B cell (primary cell): ENCODE measurements around the gene RICTOR. TPM values are rescaled to one million over a fixed set of nuclear protein-coding genes. Genes with fewer than 3 reads are reported as not detected.

Experiments
- ATAC-seq: fragments of 200-7000 bp; cut with Tn5 transposase; one replicate; pipeline ENCODE4 v1.10.0; 2021; ENCODE audit warnings: low read depth, mild to moderate bottlenecking, moderate number of reproducible peaks, moderate library complexity
- CTCF ChIA-PET: fragments of 350-600 bp; sonication (Branson Sonifier 250); formaldehyde crosslinking; loops from one replicate; lab custom pipeline; 2021; ENCODE audit warnings: antibody characterized with exemption, inconsistent platforms; lab: Charles Lee
- POLR2A ChIA-PET: fragments of 350-600 bp; sonication (Branson Sonifier 250); formaldehyde crosslinking; loops from one replicate; lab custom pipeline; 2021; ENCODE audit warnings: antibody characterized with exemption; lab: Charles Lee
- DNase-seq: peaks from one replicate; pipeline ENCODE4 v3.0.0; 2013
- H2AFZ ChIP-seq: 2 replicates; pipeline ENCODE4 v1.6.1; 2012; ENCODE audit warnings: mild to moderate bottlenecking, low read depth, low read length; ENCODE audit not compliant: insufficient read depth, poor library complexity, severe bottlenecking
- H3K27ac ChIP-seq, 2 donors: 1 replicate in 1 of 2; 2 replicates in 1 of 2; pipeline ENCODE4 v1.5.1; 2012 to 2013; ENCODE audit warnings: low read length in 2 of 2, mild to moderate bottlenecking in 2 of 2, moderate library complexity in 1 of 2
- H3K27me3 ChIP-seq, 4 experiments: fragments of 200-600 bp in 1 of 4; sonication (generic) in 1 of 4; replicated peaks in 1 of 4; 1 replicate in 2 of 4; 2 replicates in 2 of 4; pipeline versions ENCODE4 v1.6.1 to v1.7.0; 2013 to 2016; ENCODE audit warnings: low read length in 3 of 4, mild to moderate bottlenecking in 2 of 4, mixed read lengths in 1 of 4, moderate library complexity in 1 of 4; ENCODE audit not compliant: insufficient read depth in 4 of 4, control insufficient read depth in 3 of 4; ENCODE audit errors: control extremely low read depth in 1 of 4
- H3K36me3 ChIP-seq, 2 experiments: replicated peaks in 1 of 2; 1 replicate in 1 of 2; 2 replicates in 1 of 2; pipeline versions ENCODE4 v1.6.1 to v1.7.1; 2013; ENCODE audit warnings: low read length in 1 of 2; ENCODE audit not compliant: insufficient read depth in 2 of 2, control insufficient read depth in 1 of 2; ENCODE audit errors: control extremely low read depth in 1 of 2, extremely low read depth in 1 of 2
- H3K4me1 ChIP-seq, 2 donors: fragments of 200-600 bp in 1 of 2; sonication (generic) in 1 of 2; 1 replicate in 1 of 2; 2 replicates in 1 of 2; pipeline versions ENCODE4 v1.5.1 to v1.6.1; 2013 to 2017; ENCODE audit warnings: low read length in 2 of 2; ENCODE audit not compliant: control insufficient read depth in 2 of 2, insufficient read depth in 2 of 2
- H3K4me2 ChIP-seq: replicated peaks from 2 replicates; pipeline ENCODE3; 2012; ENCODE audit warnings: mild to moderate bottlenecking, low read depth, low read length; ENCODE audit not compliant: poor library complexity, severe bottlenecking
- H3K4me3 ChIP-seq, 5 experiments: fragments of 200-600 bp in 1 of 5; sonication (generic) in 1 of 5; 1 replicate in 3 of 5; 2 replicates in 2 of 5; pipeline versions ENCODE4 v1.5.1 to v1.7.0; 2011 to 2016; ENCODE audit warnings: low read length in 4 of 5, mild to moderate bottlenecking in 4 of 5, low read depth in 2 of 5, control low read depth in 1 of 5, moderate library complexity in 1 of 5; ENCODE audit not compliant: insufficient read depth in 1 of 5; ENCODE audit errors: control extremely low read depth in 1 of 5, extremely low read depth in 1 of 5
- H3K79me2 ChIP-seq: fragments of 200-600 bp; sonication (generic); one replicate; pipeline ENCODE4 v1.6.0; 2016; ENCODE audit warnings: low read length; ENCODE audit not compliant: control insufficient read depth, insufficient read depth
- H3K9ac ChIP-seq: fragments of 200-600 bp; sonication (generic); 2 replicates; pipeline ENCODE4 v1.6.1; 2017; ENCODE audit warnings: mild to moderate bottlenecking, low read length, moderate library complexity
- H3K9me3 ChIP-seq, 3 donors: one replicate each; pipeline versions ENCODE4 v1.6.1 to v1.7.1; 2013; ENCODE audit warnings: low read length in 2 of 3; ENCODE audit not compliant: control insufficient read depth in 2 of 3, insufficient read depth in 1 of 3; ENCODE audit errors: control extremely low read depth in 1 of 3
- H4K20me1 ChIP-seq: 2 replicates; pipeline ENCODE4 v1.6.0; 2012; ENCODE audit warnings: mild to moderate bottlenecking, low read length; ENCODE audit not compliant: insufficient read depth, control insufficient read depth, poor library complexity, severe bottlenecking
- H3K27ac Mint-ChIP-seq: one replicate; pipeline ENCODE4 v1.8.0; 2021; ENCODE audit warnings: mixed read lengths
- H3K27me3 Mint-ChIP-seq: one replicate; pipeline ENCODE4 v1.8.0; 2021; ENCODE audit warnings: mixed read lengths
- H3K4me1 Mint-ChIP-seq: one replicate; pipeline ENCODE4 v1.8.0; 2021; ENCODE audit warnings: mixed read lengths
- H3K4me3 Mint-ChIP-seq: one replicate; pipeline ENCODE4 v1.8.0; 2021; ENCODE audit warnings: mixed read lengths
- H3K9me3 Mint-ChIP-seq: one replicate; pipeline ENCODE4 v1.8.0; 2022; ENCODE audit warnings: mixed read lengths; ENCODE audit not compliant: insufficient read depth
- EZH2 ChIP-seq: IDR thresholded peaks from 2 replicates; pipeline ENCODE4 v1.6.1; 2012; ENCODE audit warnings: borderline replicate concordance, low read depth, mild to moderate bottlenecking, moderate library complexity, low read length; ENCODE audit not compliant: insufficient read depth, poor library complexity, severe bottlenecking
- WGBS: methylation state at CpG from one replicate; pipeline ENCODE4 v1.1.5; 2013; ENCODE audit warnings: missing lambda C conversion rate; ENCODE audit not compliant: insufficient coverage; 5-methylcytosine and 5-hydroxymethylcytosine counted together
- intact Hi-C: fragments of 100-400 bp; cut with micrococcal nuclease; formaldehyde crosslinking; loops from one replicate; pipeline ENCODE4 v1.10.0; 2022
- polyA plus RNA-seq: library from polyadenylated mRNA; depleted of rRNA; stranded (reverse); fragments of >200 nt; gene quantifications from 2 replicates; pipeline ENCODE4 v1.2.3, GENCODE V29; 2012
- total RNA-seq, 2 donors: library from RNA; stranded (reverse); fragments of 120-200 nt in 1 of 2; gene quantifications; 1 replicate in 1 of 2; 2 replicates in 1 of 2; pipeline versions ENCODE4 v1.2.3 to v1.2.4, GENCODE V29; 2013 to 2022
- TF ChIP-seq, protein P1 (sequence below): fragments of 200-600 bp; IDR thresholded peaks from one replicate; pipeline ENCODE4 v1.8.0; 2022; ENCODE audit warnings: antibody characterized with exemption, mild to moderate bottlenecking

RICTOR gene
- total and polyA plus RNA-seq, 2 donors (not counting 1 experiment from before 2014, with no cell fraction given): 15.4 to 84.3 TPM

DNA sequence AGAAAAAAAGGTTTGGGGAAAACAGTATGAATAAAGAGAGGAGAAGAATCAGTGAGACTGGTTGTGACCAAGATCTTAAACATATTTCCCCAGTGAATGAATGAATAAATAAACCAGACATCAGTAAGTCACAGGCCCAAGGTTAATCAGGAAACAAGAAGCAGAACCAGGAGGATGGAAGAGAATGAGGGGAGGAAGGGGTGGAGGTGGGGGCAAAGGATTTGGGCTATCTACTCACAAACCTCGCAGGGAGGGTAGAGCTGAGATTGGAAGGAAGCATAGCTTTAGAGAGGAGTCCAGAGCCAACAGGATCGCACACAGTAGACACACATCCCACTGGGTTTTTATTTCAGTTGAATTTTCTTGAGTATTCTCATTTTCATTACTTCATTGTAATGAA lies 47.7 kb upstream of the RICTOR start:
- H3K4me3 Mint-ChIP-seq: no peak overlapping the region
- no peak overlapping the region for H3K27ac Mint-ChIP-seq
- Histone ChIP-seq H2AFZ (no peak overlapping the region), H3K36me3 (peaks cover 0 to 2% of the 10 kb centered on the region in 2 experiments), H3K4me3 (no peak overlapping the region), H3K9ac (no peak overlapping the region), H4K20me1 (no peaks in the 10 kb centered on the region), H3K4me2 (no peak overlapping the region), H3K27me3 (peaks cover 0 to 2% (median 0%) of the 10 kb centered on the region in 4 experiments), H3K27ac (no peak overlapping the region), H3K79me2 (no peaks in the 10 kb centered on the region), H3K4me1 (no peaks in the 10 kb centered on the region), H3K9me3 (no peaks in the 10 kb centered on the region)
- CTCF ChIA-PET: interaction anchor here (0.6 kb wide), 1 partner anchor 25 kb away, joined by 3 read pairs; no protein-coding TSS in a partner anchor
- H3K4me1 Mint-ChIP-seq: no peaks in the 10 kb centered on the region
- no peaks in the 10 kb centered on the region for H3K9me3 Mint-ChIP-seq
- peaks cover 21% of the 10 kb centered on the region for H3K27me3 Mint-ChIP-seq
- TF ChIP-seq EZH2: no peak
- TF ChIP-seq, protein P1, sequence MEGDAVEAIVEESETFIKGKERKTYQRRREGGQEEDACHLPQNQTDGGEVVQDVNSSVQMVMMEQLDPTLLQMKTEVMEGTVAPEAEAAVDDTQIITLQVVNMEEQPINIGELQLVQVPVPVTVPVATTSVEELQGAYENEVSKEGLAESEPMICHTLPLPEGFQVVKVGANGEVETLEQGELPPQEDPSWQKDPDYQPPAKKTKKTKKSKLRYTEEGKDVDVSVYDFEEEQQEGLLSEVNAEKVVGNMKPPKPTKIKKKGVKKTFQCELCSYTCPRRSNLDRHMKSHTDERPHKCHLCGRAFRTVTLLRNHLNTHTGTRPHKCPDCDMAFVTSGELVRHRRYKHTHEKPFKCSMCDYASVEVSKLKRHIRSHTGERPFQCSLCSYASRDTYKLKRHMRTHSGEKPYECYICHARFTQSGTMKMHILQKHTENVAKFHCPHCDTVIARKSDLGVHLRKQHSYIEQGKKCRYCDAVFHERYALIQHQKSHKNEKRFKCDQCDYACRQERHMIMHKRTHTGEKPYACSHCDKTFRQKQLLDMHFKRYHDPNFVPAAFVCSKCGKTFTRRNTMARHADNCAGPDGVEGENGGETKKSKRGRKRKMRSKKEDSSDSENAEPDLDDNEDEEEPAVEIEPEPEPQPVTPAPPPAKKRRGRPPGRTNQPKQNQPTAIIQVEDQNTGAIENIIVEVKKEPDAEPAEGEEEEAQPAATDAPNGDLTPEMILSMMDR: no peak
- ATAC-seq: no peak
- DNase-seq: no peak
- WGBS: no CpG with 5 or more reads among the region's 2 CpGs
- intact Hi-C loops: no loop called here
- POLR2A ChIA-PET: no interaction called here

DNA sequence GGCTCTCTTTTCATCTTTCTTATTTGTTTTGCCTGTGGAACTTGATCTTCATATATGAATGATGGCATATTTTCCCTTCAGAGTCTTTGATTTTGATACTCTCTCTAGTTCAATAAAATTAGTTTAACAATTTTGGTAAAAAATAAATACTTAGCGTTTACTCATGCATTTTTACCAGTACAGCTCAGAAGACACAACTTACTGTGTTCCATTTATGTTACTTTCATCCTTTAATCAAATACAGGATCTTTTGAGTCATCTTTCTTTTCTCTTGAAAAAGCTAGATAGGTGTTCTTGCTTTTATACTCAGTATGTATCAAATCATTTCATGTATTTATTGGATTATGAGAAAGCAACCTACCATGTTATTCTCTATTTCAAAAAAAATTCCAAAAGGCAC lies 47.1 kb upstream of the RICTOR start:
- WGBS: no CpG with 5 or more reads among the region's 1 CpG
- TF ChIP-seq, protein P1: no peak
- TF ChIP-seq EZH2: no peak
- H3K4me1 Mint-ChIP-seq: no peaks in the 10 kb centered on the region
- no peak overlapping the region for H3K27ac Mint-ChIP-seq
- H3K4me3 ChIP-seq: no peak overlapping the region
- no peak overlapping the region for H2AFZ ChIP-seq
- H3K27ac ChIP-seq: no peak overlapping the region
- peaks cover 0 to 2% of the 10 kb centered on the region in 2 experiments for H3K36me3 ChIP-seq
- H3K4me3 Mint-ChIP-seq: no peak overlapping the region
- POLR2A ChIA-PET: no interaction called here
- no peak for ATAC-seq
- no peak for DNase-seq
- peaks cover 21% of the 10 kb centered on the region for H3K27me3 Mint-ChIP-seq
- intact Hi-C loops: no loop called here
- no peaks in the 10 kb centered on the region for H3K9me3 ChIP-seq
- no peaks in the 10 kb centered on the region for H3K9me3 Mint-ChIP-seq
- H3K79me2 ChIP-seq: no peaks in the 10 kb centered on the region
- H3K4me2 ChIP-seq: no peak overlapping the region
- peaks cover 0 to 2% (median 0%) of the 10 kb centered on the region in 4 experiments for H3K27me3 ChIP-seq
- H4K20me1 ChIP-seq: no peaks in the 10 kb centered on the region
- H3K9ac ChIP-seq: no peak overlapping the region
- CTCF ChIA-PET: interaction anchor here (0.6 kb wide), 1 partner anchor 25 kb away, joined by 3 read pairs; no protein-coding TSS in a partner anchor
- H3K4me1 ChIP-seq: no peaks in the 10 kb centered on the region
